ENCODE results near the gene NDST4. TPM values are rescaled to one million over a fixed set of nuclear protein-coding genes. Genes with fewer than 3 reads are reported as not detected.
"Not testable (repeated sequence)": the region's sequence is repeated elsewhere in the genome, so short reads cannot be mapped to it uniquely, and the experiment has no call there.

Gene NDST4
- total RNA-seq, 4 donors from 2014 or later, result not detected

- Histone ChIP-seq H3K27me3 (no peaks in the 10 kb centered on the region), H3K27ac (no peak overlapping the region), H3K36me3 (no peaks in the 10 kb centered on the region), H3K9me3 (no peaks in the 10 kb centered on the region), H3K4me3 (no peak overlapping the region), H3K4me1 (no peaks in the 10 kb centered on the region)
- ATAC-seq, result no peak
- 53 to 55% methylated on average over 4 of the region's 4 CpGs for WGBS, 2 donors (ENCODE audit: low coverage in 1 of 2)
- TF ChIP-seq EP300 (IDR thresholded peaks at IDR 0.05) (no peak), POLR2AphosphoS5 (IDR thresholded peaks at IDR 0.05) (no peak), POLR2A (IDR thresholded peaks at IDR 0.05) (no peak), CTCF (IDR thresholded peaks at IDR 0.05) (no peak)
These were observed 127.3 kb downstream of the NDST4 start for GRCh38 chr4:114986133-114986532.

- WGBS, 2 donors (ENCODE audit: low coverage in 1 of 2), result 75 to 80% methylated on average over 3 to 5 of the region's 5 CpGs
- TF ChIP-seq POLR2A (IDR thresholded peaks at IDR 0.05) (no peak), EP300 (IDR thresholded peaks at IDR 0.05) (no peak), CTCF (IDR thresholded peaks at IDR 0.05) (no peak), POLR2AphosphoS5 (IDR thresholded peaks at IDR 0.05) (no peak)
- no peaks in the 10 kb centered on the region for H3K36me3 ChIP-seq
- no peaks in the 10 kb centered on the region for H3K4me1 ChIP-seq
- H3K4me3 ChIP-seq, result no peak overlapping the region
- no peaks in the 10 kb centered on the region for H3K9me3 ChIP-seq
- no peak overlapping the region for H3K27ac ChIP-seq
- no peaks in the 10 kb centered on the region for H3K27me3 ChIP-seq
- no peak for ATAC-seq
These were observed 132.3 kb downstream of the NDST4 start for GRCh38 chr4:114980932-114981708.

GRCh38 chr4:114980399-114980798 lies 133.0 kb downstream of the NDST4 start:
- not testable (repeated sequence) for H3K36me3 ChIP-seq, H3K27me3 ChIP-seq, ATAC-seq, H3K9me3 ChIP-seq, H3K27ac ChIP-seq, H3K4me1 ChIP-seq, H3K4me3 ChIP-seq
- 88 to 89% methylated on average over 3 to 7 of the region's 7 CpGs for WGBS, 2 donors (ENCODE audit: low coverage in 1 of 2)

GRCh38 chr4:114976901-114977300 lies 136.5 kb downstream of the NDST4 start:
- Histone ChIP-seq H3K4me3 (no peak overlapping the region), H3K4me1 (no peaks in the 10 kb centered on the region), H3K9me3 (no peaks in the 10 kb centered on the region), H3K27me3 (no peaks in the 10 kb centered on the region), H3K27ac (no peak overlapping the region), H3K36me3 (no peaks in the 10 kb centered on the region)
- WGBS, 2 donors (ENCODE audit: low coverage in 1 of 2), result 92 to 100% methylated on average over 1 of the region's 1 CpG
- TF ChIP-seq CTCF (IDR thresholded peaks at IDR 0.05) (no peak), POLR2A (IDR thresholded peaks at IDR 0.05) (no peak), EP300 (IDR thresholded peaks at IDR 0.05) (no peak), POLR2AphosphoS5 (IDR thresholded peaks at IDR 0.05) (no peak)
- no peak for ATAC-seq

- no peak overlapping the region for H3K27ac ChIP-seq
- no peak overlapping the region for H3K4me3 ChIP-seq
- no peaks in the 10 kb centered on the region for H3K27me3 ChIP-seq
- no peak for ATAC-seq
- H3K4me1 ChIP-seq, result no peaks in the 10 kb centered on the region
- TF ChIP-seq CTCF (IDR thresholded peaks at IDR 0.05) (no peak), POLR2AphosphoS5 (IDR thresholded peaks at IDR 0.05) (no peak), POLR2A (IDR thresholded peaks at IDR 0.05) (no peak), EP300 (IDR thresholded peaks at IDR 0.05) (no peak)
- no peaks in the 10 kb centered on the region for H3K36me3 ChIP-seq
- H3K9me3 ChIP-seq, result no peaks in the 10 kb centered on the region
These were observed 149.4 kb downstream of the NDST4 start for GRCh38 chr4:114964026-114964425.
